Colonic mucosa (tissue), 4 donors: ENCODE measurements around the gene ZNF135. TPM values are rescaled to one million over a fixed set of nuclear protein-coding genes. Genes with fewer than 3 reads are reported as not detected.
A peak's percentile ranks its signal among the peaks of the same experiment; 100 is the strongest.

Experiments used
- DNase-seq: peaks from one replicate; pipeline ENCODE4 v3.0.0-alpha.2; 2020
- H3K27ac ChIP-seq: fragments of 200-600 bp; one replicate; pipeline ENCODE4 v1.8.0; 2021
- H3K27me3 ChIP-seq: fragments of 200-600 bp; one replicate; pipeline ENCODE4 v1.8.0; 2021
- H3K36me3 ChIP-seq: fragments of 200-600 bp; one replicate; pipeline ENCODE4 v1.8.0; 2021
- H3K4me1 ChIP-seq: fragments of 200-600 bp; one replicate; pipeline ENCODE4 v1.8.0; 2021; ENCODE audit warnings: mild to moderate bottlenecking
- H3K4me3 ChIP-seq: fragments of 200-600 bp; one replicate; pipeline ENCODE4 v1.8.0; 2021
- H3K9ac ChIP-seq, 2 donors: one replicate each; pipeline ENCODE4 v1.7.0; 2013; ENCODE audit warnings: control low read depth in 2 of 2, low read depth in 2 of 2, low read length in 2 of 2
- H3K9me3 ChIP-seq: fragments of 200-600 bp; one replicate; pipeline ENCODE4 v1.8.0; 2021
- CTCF ChIP-seq: fragments of 200-600 bp; IDR thresholded peaks from one replicate; pipeline ENCODE4 v1.8.0; 2022; ENCODE audit warnings: antibody characterized with exemption, mild to moderate bottlenecking
- intact Hi-C: fragments of 100-400 bp; cut with DNase I; formaldehyde crosslinking; loops from one replicate; pipeline ENCODE4 v1.14.1; 2022
- total RNA-seq, 2 donors: library from RNA; stranded (reverse); fragmentation: NEBNext Ultra II Directional in 1 of 2; extraction: Animal tissue kit (Norgen Biotek cat#: 25700) in 1 of 2; gene quantifications; one replicate each; pipeline ENCODE4 v1.2.1, GENCODE V29; 2021
- donor health status: healthy.
- donor health status: DM: no; HTN: no; CAD: no.
- donor health status: DM: no; HTN: no; CAD: no.

ZNF135 gene
- total RNA-seq, 2 donors from 2014 or later, result 1.1 to 1.4 TPM

DNA sequence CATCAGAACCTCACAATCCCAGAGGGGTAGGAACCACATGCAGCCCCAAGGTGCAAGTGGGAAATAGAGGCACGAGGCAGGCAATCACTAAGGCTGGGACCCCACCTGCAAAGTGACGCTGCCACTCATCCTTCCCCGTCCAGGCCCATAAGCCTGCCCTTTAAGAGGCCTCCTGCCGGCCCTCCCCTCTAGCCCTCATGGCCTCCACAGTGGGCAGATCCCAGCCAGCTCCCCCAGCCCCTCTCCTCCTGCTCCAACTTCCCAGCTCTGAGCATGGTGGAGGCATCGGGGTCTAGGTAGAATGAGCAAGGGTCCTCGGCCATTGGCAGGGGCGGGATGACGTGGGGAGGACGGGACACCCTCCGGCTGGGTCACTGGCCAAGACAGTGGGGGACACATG, 36.2 kb downstream of the ZNF135 start:
- intact Hi-C loops, result no loop called here
- Histone ChIP-seq H3K27ac (no peak overlapping the region), H3K27me3 (no peaks in the 10 kb centered on the region), H3K9me3 (no peaks in the 10 kb centered on the region), H3K9ac (no peak overlapping the region), H3K4me3 (no peak overlapping the region), H3K36me3 (no peaks in the 10 kb centered on the region), H3K4me1 (no peaks in the 10 kb centered on the region)
- TF ChIP-seq CTCF, result no peak
- no peak for DNase-seq

DNA sequence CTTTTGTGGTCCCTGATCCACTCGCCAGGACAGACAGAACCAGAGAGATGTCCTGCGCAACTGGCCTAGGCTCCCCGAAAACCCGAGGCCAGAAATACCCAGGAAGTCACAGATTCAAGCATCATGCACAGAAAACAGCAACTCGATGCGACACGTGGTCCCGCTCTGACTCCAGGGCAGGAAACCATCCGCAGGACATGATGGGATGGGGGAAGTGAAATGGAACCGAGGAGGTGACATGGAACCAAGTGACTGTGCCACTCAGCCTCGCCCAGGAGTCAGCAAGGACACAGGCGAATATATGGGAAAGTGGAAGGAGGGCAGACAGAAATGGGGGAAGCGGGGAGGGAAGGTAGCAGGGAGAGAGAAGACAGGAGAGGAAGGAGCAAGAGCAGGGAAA, 37.8 kb downstream of the ZNF135 start:
- H3K9ac ChIP-seq, result no peak overlapping the region
- no peak for TF ChIP-seq CTCF
- no peaks in the 10 kb centered on the region for H3K4me1 ChIP-seq
- H3K36me3 ChIP-seq, result no peaks in the 10 kb centered on the region
- H3K4me3 ChIP-seq, result no peak overlapping the region
- no peaks in the 10 kb centered on the region for H3K9me3 ChIP-seq
- intact Hi-C loops, result no loop called here
- DNase-seq, result no peak
- no peak overlapping the region for H3K27ac ChIP-seq
- H3K27me3 ChIP-seq, result no peaks in the 10 kb centered on the region

GRCh38 chr19:58097349-58097748, 38.3 kb downstream of the ZNF135 start:
- H3K4me3 ChIP-seq, result peak overlapping the region; percentile 90
- H3K4me1 ChIP-seq, result no peaks in the 10 kb centered on the region
- intact Hi-C loops, result no loop called here
- no peaks in the 10 kb centered on the region for H3K9me3 ChIP-seq
- DNase-seq, result no peak
- no peaks in the 10 kb centered on the region for H3K36me3 ChIP-seq
- H3K9ac ChIP-seq, result peak overlapping the region; percentile 51 to 52
- no peaks in the 10 kb centered on the region for H3K27me3 ChIP-seq
- no peak overlapping the region for H3K27ac ChIP-seq
- TF ChIP-seq CTCF, result no peak

DNA sequence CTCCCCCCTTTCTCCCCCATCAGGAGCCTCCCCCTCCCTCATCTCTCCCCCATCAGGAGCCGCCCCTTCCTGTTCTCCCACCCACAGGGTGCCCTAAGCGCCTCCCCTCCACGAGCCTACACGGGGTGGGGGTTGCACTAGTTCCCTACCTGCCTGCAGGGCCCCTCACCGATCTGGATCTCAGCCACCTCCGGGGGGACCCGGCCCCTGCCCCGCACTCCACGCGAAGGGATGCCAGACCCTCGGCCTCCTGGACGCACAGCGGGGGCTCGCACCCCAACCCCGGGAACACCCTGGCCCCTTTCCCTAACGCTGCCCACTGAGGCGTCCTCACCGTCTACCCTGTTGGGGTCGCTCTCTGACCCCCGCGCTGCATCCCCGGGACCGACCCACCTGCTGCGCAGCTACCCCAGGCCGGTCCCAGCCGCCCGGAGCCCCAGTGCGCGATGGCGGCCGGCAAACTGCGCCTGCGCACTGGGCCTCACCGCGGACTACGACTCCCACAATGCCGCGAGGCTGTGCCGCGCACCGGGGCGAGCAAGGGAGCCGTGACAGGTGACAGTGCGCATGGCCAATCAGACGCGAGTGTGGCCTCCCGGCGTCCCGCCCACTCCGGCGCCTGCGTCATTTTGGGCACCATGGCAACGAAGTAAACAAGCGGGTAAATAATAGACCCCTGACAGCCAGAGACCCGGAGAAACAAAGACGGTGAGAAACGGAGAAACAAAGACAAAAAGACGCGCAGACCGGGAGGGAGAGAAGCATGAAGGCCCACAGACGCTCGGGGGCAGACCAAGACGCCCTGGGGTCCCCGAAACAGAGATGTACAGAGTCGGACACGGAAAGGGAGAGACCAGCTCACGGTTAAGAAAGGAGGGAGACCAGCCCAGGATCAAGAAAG, 38.9 kb downstream of the ZNF135 start, which contains the start of gene ZSCAN18:
TSS of gene ZSCAN18 (minus strand) at position 451 of the 901 bp plus-strand sequence. CDS start 7,964 bp downstream, outside the sequence.
- H3K36me3 ChIP-seq, result no peaks in the 10 kb centered on the region
- H3K27me3 ChIP-seq, result no peaks in the 10 kb centered on the region
- no peak for TF ChIP-seq CTCF
- H3K27ac ChIP-seq, result peak within 1 kb of the TSS; percentile 76
- H3K9me3 ChIP-seq, result no peaks in the 10 kb centered on the region
- intact Hi-C loops, result loop anchor here (2.0 kb wide), 1 partner anchor 55 kb away; no protein-coding TSS in a partner anchor
- H3K4me3 ChIP-seq, result peak within 1 kb of the TSS; percentile 90
- H3K4me1 ChIP-seq, result no peaks in the 10 kb centered on the region
- DNase-seq, result peak; percentile 95
- H3K9ac ChIP-seq, result peak within 1 kb of the TSS; percentile 81 to 82

DNA sequence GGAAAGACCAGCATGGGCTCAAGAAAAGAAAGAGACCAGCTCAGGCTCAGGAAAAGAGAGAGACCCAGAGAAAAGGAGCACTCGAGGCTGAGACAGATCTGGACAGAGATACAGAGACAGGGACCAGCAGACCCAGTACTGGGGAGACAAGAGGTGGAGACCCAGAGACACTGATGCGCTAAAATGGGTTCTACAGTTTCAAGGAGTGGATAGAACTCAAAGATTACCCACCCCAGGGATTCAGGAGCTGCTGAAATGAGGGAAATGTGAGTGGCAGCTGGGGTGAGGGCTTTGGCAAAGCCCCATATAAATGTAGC, 39.6 kb downstream of the ZNF135 start:
- H3K27ac ChIP-seq, result peak overlapping the region; percentile 76
- no peaks in the 10 kb centered on the region for H3K9me3 ChIP-seq
- H3K27me3 ChIP-seq, result no peaks in the 10 kb centered on the region
- TF ChIP-seq CTCF, result no peak
- H3K4me1 ChIP-seq, result no peaks in the 10 kb centered on the region
- intact Hi-C loops, result loop anchor here (2.0 kb wide), 1 partner anchor 54 kb away; no protein-coding TSS in a partner anchor
- peak overlapping the region; percentile 90 for H3K4me3 ChIP-seq
- H3K36me3 ChIP-seq, result no peaks in the 10 kb centered on the region
- peak overlapping the region; percentile 74 to 81 for H3K9ac ChIP-seq
- no peak for DNase-seq
